BLaER1 treated with 17β-estradiol and CSF1 and Interleukin-3, amounts not matched to agents 10 nM and 100 nM (cell line): ENCODE results near the gene SIAH1.
"Not testable (repeated sequence)": the region's sequence is repeated elsewhere in the genome, so short reads cannot be mapped to it uniquely, and the experiment has no call there.

Experiments used
- H3K27ac ChIP-seq, 11 experiments: shearing (Covaris generic); formaldehyde crosslinking; 2 replicates each; pipeline ENCODE4 v1.8.1; 2022
- H3K27me3 ChIP-seq, 11 experiments: shearing (Covaris generic); formaldehyde crosslinking; 2 replicates each; pipeline ENCODE4 v1.8.1; 2022
- H3K36me3 ChIP-seq, 11 experiments: shearing (Covaris generic); formaldehyde crosslinking; 2 replicates each; pipeline ENCODE4 v1.8.1; 2022
- H3K4me1 ChIP-seq, 10 experiments: shearing (Covaris generic); formaldehyde crosslinking; 2 replicates each; pipeline ENCODE4 v1.8.1; 2022
- H3K4me2 ChIP-seq, 11 experiments: shearing (Covaris generic); formaldehyde crosslinking; 2 replicates each; pipeline ENCODE4 v1.8.1; 2022
- H3K4me3 ChIP-seq, 10 experiments: shearing (Covaris generic); formaldehyde crosslinking; 2 replicates each; pipeline ENCODE4 v1.8.1; 2022
- H3K9ac ChIP-seq, 11 experiments: shearing (Covaris generic); formaldehyde crosslinking; 2 replicates each; pipeline ENCODE4 v1.8.1; 2022
- H3K9me3 ChIP-seq, 11 experiments: shearing (Covaris generic); formaldehyde crosslinking; replicated peaks in 1 of 11; 2 replicates each; pipeline ENCODE4 v1.8.1; 2022
- H4K20me1 ChIP-seq, 11 experiments: shearing (Covaris generic); formaldehyde crosslinking; 2 replicates each; pipeline ENCODE4 v1.8.1; 2022
- Cebpa-rat ChIP-seq, 11 experiments: shearing (Covaris generic); IDR thresholded peaks; 2 replicates each; pipeline ENCODE4 v1.8.1; 2022

The SIAH1 gene

GRCh38 chr16:48405153-48405552 lies 19.9 kb upstream of the SIAH1 start:
- no peak overlapping the region for H3K27ac ChIP-seq
- H4K20me1 ChIP-seq, result no peaks in the 10 kb centered on the region
- no peak overlapping the region for H3K9ac ChIP-seq
- peak overlapping the region in 3 of 11 experiments; percentile 2 to 14 (median 4); a peak in 1 of 22 replicates for H3K4me2 ChIP-seq
- H3K9me3 ChIP-seq, result no peaks in the 10 kb centered on the region
- peaks cover 0 to 14% (median 7%) of the 10 kb centered on the region in 10 experiments; a peak in 11 of 20 replicates for H3K4me1 ChIP-seq
- no peaks in the 10 kb centered on the region for H3K27me3 ChIP-seq
- TF ChIP-seq Cebpa-rat (IDR thresholded peaks at IDR 0.05), result no peak
- H3K4me3 ChIP-seq, result no peak overlapping the region
- no peaks in the 10 kb centered on the region for H3K36me3 ChIP-seq

DNA sequence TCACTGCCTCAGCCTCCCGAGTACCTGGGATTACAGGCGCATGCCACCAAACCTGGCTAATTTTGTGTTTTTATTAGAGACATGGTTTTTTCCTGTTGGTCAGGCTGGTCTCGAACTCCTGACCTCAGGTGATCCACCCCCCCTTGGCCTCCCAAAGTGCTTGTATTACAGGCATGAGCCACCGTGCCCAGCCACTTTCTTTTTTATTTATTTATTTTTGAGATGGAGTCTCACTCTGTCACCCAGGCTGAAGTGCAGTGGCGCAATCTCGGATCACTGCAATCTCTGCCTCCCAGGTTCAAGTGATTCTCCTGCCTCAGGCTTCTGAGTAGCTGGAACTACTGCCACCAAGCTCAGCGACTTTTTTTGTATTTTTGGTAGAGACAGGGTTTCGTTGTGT lies 17.3 kb upstream of the SIAH1 start:
- H3K36me3 ChIP-seq, H3K27ac ChIP-seq, H4K20me1 ChIP-seq, H3K4me1 ChIP-seq, H3K27me3 ChIP-seq, H3K9me3 ChIP-seq, H3K9ac ChIP-seq, H3K4me3 ChIP-seq, H3K4me2 ChIP-seq: not testable (repeated sequence)

- Histone ChIP-seq H3K4me2 (no peak overlapping the region), H3K9me3 (no peaks in the 10 kb centered on the region), H3K27ac (no peak overlapping the region), H3K9ac (no peak overlapping the region), H3K27me3 (no peaks in the 10 kb centered on the region), H3K4me3 (no peak overlapping the region), H3K4me1 (peaks cover 0 to 20% (median 3%) of the 10 kb centered on the region in 10 experiments; a peak in 5 of 20 replicates), H4K20me1 (no peaks in the 10 kb centered on the region), H3K36me3 (no peaks in the 10 kb centered on the region)
- TF ChIP-seq Cebpa-rat (IDR thresholded peaks at IDR 0.05), result no peak
Observed at GRCh38 chr16:48395375-48395774, 10.2 kb upstream of the SIAH1 start.

- Histone ChIP-seq H3K4me2 (no peak overlapping the region), H3K27ac (no peak overlapping the region), H3K9ac (no peak overlapping the region), H3K27me3 (no peaks in the 10 kb centered on the region), H3K4me3 (no peak overlapping the region), H3K36me3 (no peaks in the 10 kb centered on the region), H4K20me1 (no peaks in the 10 kb centered on the region), H3K4me1 (peaks cover 0 to 20% (median 3%) of the 10 kb centered on the region in 10 experiments; a peak in 5 of 20 replicates), H3K9me3 (no peaks in the 10 kb centered on the region)
- TF ChIP-seq Cebpa-rat (IDR thresholded peaks at IDR 0.05), result no peak
Observed at GRCh38 chr16:48394355-48394703, 9.1 kb upstream of the SIAH1 start.

DNA sequence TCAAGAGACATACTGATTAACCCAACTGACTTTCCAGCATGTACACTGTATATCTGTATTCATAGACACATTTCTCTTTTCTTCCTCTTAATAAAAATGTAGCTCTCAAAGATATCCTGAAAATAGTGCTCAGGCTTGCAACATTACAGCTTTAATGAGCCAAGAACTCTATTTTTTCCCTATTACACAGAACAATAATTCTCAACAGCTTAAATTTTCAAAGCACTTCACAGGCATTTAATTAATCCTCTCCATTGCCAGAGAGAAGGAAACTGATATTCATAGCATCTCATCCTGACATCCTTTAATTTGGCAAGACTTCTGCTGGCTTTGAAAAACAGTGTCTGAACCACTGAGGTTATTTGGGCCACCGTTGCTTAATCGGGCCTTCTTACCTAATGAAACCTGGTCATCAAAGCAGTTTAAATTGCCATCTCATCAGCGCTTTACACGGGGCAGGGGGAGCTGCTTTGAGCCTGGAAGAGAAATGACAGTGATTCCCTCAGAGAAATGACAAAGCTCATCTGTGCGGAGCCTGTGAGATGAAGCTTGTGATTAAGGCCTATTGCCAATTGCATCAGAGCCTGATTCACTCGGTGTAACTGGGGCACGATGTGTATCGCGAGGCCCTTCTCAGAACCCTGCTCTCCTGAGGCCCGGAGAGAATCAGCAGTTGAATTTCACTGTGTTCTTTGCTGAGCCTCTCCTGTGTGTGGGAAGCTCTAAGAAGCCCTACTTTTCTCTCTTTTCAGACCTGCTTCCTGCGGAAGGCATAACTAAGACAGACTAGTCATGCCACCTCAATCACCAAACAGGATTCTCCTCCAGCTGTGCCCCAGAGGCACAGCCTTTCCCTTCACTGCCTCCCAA lies 8.5 kb upstream of the SIAH1 start:
- H3K9ac ChIP-seq, result 0 out of 22 replicates have a peak overlapping the region, but pooled peaks of 1 of the 11 experiments have one; percentile 7
- H3K4me2 ChIP-seq, result no peak overlapping the region
- 0 out of 22 replicates have a peak overlapping the region, but pooled peaks of 1 of the 11 experiments have one; percentile 13 for H3K27ac ChIP-seq
- no peak overlapping the region for H3K4me3 ChIP-seq
- no peaks in the 10 kb centered on the region for H3K36me3 ChIP-seq
- H3K9me3 ChIP-seq, result no peaks in the 10 kb centered on the region
- H3K4me1 ChIP-seq, result peaks cover 0 to 23% (median 7%) of the 10 kb centered on the region in 10 experiments; a peak in 10 of 20 replicates
- no peaks in the 10 kb centered on the region for H3K27me3 ChIP-seq
- TF ChIP-seq Cebpa-rat (IDR thresholded peaks at IDR 0.05), result no peak
- no peaks in the 10 kb centered on the region for H4K20me1 ChIP-seq

- H3K9ac ChIP-seq, result no peak overlapping the region
- no peaks in the 10 kb centered on the region for H4K20me1 ChIP-seq
- H3K27me3 ChIP-seq, result no peaks in the 10 kb centered on the region
- H3K4me3 ChIP-seq, result no peak overlapping the region
- no peak overlapping the region for H3K4me2 ChIP-seq
- no peak for TF ChIP-seq Cebpa-rat (IDR thresholded peaks at IDR 0.05)
- H3K36me3 ChIP-seq, result no peaks in the 10 kb centered on the region
- peaks cover 0 to 28% (median 11%) of the 10 kb centered on the region in 10 experiments; a peak in 10 of 20 replicates for H3K4me1 ChIP-seq
- H3K27ac ChIP-seq, result no peak overlapping the region
- H3K9me3 ChIP-seq, result no peaks in the 10 kb centered on the region
Observed at GRCh38 chr16:48392407-48392806, 7.2 kb upstream of the SIAH1 start.

- Histone ChIP-seq H3K9ac (no peak overlapping the region; a peak in 2 of 22 replicates), H3K4me2 (peak overlapping the region in 7 of 11 experiments; percentile 81 to 96 (median 90); a peak in 12 of 22 replicates), H3K4me1 (peaks cover 20 to 58% (median 28%) of the 10 kb centered on the region in 10 experiments), H3K27me3 (no peaks in the 10 kb centered on the region), H3K27ac (peak overlapping the region in 2 of 11 experiments; percentile 11 to 100; a peak in 2 of 22 replicates), H4K20me1 (peaks cover 16 to 27% (median 25%) of the 10 kb centered on the region in 11 experiments; a peak in 20 of 22 replicates), H3K4me3 (peak overlapping the region in 1 of 10 experiments; percentile 82; a peak in 1 of 20 replicates), H3K9me3 (peaks cover 0 to 3% (median 0%) of the 10 kb centered on the region in 11 experiments; a peak in 2 of 22 replicates), H3K36me3 (peaks cover 0 to 6% (median 0%) of the 10 kb centered on the region in 11 experiments; a peak in 5 of 22 replicates)
- TF ChIP-seq Cebpa-rat (IDR thresholded peaks at IDR 0.05), result no peak
Observed at GRCh38 chr16:48386559-48387312, 1.5 kb upstream of the SIAH1 start.

- Histone ChIP-seq H3K9ac (peak overlapping the region; percentile 98 to 100 (median 100)), H3K4me1 (peaks cover 25 to 70% (median 36%) of the 10 kb centered on the region in 10 experiments), H3K4me3 (peak overlapping the region; percentile 82 to 97 (median 90)), H3K4me2 (peak overlapping the region; percentile 73 to 97 (median 83)), H3K27ac (peak overlapping the region; percentile 99 to 100 (median 100)), H4K20me1 (peaks cover 31 to 48% (median 45%) of the 10 kb centered on the region in 11 experiments; a peak in 21 of 22 replicates), H3K27me3 (no peaks in the 10 kb centered on the region), H3K36me3 (peaks cover 0 to 17% (median 5%) of the 10 kb centered on the region in 11 experiments; a peak in 5 of 22 replicates), H3K9me3 (peaks cover 0 to 12% (median 0%) of the 10 kb centered on the region in 11 experiments; a peak in 5 of 22 replicates)
- no peak for TF ChIP-seq Cebpa-rat (IDR thresholded peaks at IDR 0.05)
Observed at GRCh38 chr16:48384520-48385252, 527 bp downstream of the SIAH1 start.
